ENCODE measurements around the gene ITPR2. TPM values are rescaled to one million over a fixed set of nuclear protein-coding genes. Genes with fewer than 3 reads are reported as not detected.
"Not testable (repeated sequence)": the region's sequence is repeated elsewhere in the genome, so short reads cannot be mapped to it uniquely, and the experiment has no call there.

The ITPR2 gene
- total RNA-seq, 1 donor from 2014 or later = 63.4 TPM

DNA sequence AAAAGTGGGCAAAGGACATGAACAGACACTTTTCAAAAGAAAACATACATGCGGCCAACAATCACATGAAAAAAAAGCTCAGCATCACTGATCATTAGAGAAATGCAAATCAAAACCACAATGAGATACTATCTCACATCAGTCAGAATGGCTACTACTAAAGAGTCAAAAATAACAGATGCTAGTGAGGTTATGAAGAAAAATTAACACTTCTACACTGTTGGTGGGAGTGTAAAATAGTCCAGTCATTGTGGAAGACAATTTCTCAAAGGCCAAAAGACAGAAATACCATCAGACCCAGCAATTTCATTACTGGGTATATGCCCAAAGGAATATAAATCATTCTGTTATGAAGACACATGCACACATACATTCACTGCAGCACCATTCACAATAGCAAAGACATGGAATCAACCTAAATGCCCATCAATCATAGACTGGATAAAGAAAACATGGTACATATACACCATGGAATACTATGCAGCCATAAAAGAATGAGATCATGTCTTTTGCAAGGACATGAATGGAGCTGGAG, 103.8 kb downstream of the ITPR2 start:
- not testable (repeated sequence) for DNase-seq

DNA sequence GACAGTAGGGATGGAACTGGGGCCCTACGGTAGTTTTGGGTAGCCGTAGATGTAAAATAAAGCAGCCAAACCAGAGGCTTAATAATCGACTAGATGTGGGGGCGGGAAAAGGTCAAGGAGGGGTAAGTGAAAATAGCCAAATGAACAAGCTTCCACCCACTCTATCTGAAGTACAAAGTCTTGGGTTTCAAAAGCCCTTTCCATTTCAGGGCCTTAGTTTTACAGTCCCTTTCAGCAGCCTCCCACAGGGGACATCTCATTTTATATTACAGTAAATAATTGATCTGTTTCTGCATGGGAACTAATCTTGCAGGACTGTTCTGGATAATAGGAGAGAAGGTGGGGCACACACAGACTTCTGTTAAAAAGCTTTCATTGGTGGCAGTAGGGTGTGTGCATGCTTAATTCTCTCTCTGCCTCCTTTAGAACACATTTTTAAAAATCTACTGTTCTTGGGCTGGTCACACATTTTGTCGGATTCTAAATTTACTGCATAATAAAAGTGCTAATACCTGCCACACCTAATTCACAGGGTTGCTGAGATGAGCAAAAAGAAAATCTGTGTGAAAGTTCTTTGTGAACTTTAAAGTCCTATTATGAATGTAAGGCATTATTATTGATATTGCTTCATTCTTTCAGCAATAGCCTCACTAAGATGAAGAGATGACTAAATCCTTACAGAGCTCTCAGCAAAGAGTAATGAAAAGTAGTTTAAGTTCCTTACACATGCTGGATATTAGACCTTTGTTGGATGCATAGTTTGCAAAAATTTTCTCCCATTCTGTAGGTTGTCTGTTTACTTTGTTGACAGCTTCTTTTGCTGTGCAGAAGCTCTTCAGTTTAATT, 104.6 kb downstream of the ITPR2 start:
- no peak for DNase-seq

DNA sequence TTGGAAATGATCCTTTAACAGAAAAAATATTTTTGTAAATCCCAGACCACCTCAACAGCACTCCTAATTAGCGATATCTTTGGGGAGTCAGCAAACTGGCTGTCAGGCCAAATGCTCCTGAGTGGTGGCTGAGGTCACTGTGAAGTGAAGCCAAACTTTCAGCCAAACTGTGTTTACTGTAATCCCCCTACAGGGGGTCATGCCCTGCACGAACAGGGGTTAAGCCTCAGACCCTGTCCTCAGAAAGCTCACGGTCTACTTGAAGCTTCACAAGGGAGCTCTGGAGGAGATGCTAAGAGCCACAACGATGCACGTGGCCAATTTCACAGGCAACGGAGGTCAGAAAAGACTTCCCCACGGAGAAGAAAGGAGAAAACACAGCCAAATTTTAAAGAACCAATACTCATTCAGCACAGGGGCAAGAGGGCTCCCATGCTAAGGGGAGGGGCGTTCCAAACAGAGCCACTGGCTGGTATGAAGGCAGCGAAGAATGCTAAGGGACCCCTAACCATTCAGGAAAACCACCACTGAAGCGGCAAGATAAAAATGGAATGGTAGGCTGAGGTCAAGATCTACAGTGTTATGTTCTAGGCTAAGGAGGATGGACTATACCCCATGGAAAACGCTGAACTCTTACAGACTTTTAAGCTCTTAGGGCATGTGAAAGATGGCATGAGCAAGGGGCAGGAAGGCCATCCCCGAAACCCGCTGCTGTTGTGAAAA, 105.4 kb downstream of the ITPR2 start:
- no peak for DNase-seq

DNA sequence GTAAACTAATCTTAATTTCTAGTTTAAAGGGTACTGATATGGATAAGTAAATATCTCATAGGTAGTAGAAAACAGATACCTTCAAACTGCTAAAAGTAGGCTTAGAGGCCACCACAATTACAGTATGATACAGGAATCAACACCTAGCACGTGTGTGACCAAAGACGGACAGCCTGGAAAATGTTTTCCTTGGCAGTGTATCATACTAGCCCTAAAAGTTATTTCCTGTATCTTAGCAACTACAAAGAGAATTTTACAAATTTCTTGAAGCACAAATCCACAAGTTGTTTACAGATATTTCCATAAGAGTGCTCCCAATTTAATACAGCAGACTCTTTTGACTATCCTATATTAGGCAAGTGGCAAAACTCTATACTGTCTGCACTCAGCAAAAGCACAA, 106.0 kb downstream of the ITPR2 start:
- no peak for DNase-seq

DNA sequence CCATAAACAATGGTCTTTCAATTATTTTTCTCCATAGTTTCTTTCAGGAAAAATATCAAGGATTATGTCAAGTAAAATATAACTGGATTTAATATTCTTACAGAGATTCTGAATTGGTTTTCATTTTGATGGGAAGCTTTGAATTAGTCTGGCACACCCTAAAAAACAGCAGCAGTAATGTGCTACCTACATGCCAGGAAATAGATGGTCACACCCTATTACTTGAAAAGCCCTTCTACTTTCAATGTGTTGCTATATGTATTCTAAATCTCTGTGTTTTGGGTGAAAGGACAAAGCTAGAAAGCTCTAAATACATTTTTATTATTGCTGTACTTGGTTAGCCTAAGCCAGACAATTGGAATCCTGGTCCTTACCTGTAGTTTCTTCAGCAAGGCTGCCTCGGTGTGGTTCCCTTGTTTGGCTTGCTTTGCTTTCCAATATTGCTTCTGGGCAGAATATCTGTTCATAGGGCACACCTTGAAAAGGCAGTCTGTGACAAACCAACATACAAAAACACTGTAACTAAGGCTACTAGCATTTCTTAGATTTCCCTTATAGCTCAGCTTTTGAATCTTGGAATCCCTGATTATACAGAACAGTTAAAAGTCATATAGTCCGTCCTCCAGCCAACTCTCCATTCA, 107.6 kb downstream of the ITPR2 start:
- no peak for DNase-seq

DNA sequence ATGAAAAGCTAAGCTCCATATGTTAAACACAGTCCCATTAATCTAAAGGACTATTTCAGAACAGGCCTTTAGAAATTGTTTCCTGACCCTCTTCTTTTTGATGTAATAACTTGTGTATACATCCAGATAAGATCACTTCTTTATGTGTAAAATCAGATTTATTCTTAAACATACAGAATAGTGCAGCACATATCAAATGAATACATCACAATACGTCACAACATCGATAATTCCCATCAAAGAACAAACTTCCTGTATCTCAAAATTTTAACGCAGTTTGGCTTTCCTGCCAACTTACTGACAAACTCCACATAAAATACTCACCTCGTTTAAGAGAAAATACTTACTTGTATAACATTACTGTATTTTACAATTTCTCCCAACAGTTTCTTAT, 108.7 kb downstream of the ITPR2 start:
- DNase-seq = no peak

DNA sequence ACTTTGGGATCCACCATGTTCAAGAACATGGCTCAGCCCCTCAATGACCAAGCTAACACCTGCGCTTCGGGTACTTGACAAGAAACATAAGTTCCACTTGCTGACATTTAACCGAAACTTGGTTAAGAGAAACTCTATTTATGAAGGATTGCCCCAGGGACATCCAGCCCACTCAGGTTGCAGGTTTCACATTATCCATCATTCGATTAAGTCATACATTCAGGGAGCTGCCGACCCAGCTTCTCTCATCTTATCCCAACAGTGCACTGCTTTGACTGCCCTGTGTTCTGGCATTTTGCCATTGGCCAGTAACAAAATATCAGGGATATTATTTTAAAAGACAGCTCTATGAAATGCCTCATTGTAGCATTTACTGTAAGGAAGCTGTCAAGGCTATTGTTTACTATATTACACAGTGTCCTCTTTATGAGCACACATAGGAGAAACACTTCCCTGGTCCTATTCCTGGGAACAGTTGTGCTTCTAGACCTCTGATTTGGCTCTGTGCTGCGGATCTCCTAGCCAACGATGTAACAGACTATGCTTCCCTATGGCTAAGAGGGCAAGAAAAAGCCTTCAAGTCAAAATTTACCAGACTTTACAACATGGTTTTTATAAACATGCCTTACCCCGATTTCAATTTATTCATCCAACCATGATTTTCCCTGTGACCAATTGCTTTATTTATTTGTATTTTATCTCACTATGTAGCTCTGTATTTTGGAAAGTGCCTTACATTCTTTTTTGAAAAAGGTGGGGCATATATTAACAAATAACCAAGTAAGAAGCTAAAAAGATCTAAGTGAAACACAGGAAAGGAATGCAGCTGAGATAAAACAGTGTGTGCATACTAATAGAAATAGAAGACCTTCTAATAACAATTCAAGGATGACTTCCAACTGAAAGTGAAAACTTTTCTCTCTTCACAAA, 109.3 kb downstream of the ITPR2 start:
- no peak for DNase-seq

DNA sequence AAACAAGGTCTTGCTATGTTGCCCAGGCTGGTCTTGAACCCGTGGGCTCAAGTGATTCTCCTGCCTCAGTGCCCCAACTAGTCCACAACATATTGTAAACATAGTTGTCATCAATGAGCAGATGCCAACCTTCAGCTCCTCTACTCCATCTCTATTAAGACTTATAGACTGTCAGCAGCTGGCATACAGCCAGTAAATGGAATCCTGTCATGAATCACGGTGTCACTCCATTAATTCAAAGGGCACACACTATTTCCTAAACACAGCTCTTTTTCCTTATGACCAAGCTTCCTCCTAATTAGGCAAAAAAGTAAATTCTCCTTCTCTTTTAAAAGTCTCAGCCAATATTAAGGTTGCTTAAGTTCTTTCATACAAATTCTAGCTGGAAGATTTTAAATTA, 111.2 kb downstream of the ITPR2 start:
- DNase-seq = peak; percentile 9

DNA sequence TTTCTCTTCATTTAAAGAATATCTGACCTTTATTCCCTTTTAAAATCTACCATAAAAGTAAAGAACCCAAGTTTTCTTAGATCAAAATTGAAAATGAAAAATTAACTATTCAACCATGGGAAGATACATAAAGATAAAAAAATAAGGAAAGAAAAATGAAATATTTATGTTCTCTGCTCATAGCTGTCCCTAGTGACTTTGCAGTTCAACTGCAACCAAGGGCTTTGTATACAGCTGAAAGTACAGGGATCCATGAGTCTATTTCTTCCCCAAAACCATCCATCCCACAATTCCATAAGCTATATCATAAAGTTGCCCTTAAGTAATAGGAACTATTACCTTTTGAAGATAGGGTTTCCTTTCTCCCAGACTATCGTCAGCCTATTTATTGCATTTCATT, 113.1 kb downstream of the ITPR2 start:
- DNase-seq = no peak

DNA sequence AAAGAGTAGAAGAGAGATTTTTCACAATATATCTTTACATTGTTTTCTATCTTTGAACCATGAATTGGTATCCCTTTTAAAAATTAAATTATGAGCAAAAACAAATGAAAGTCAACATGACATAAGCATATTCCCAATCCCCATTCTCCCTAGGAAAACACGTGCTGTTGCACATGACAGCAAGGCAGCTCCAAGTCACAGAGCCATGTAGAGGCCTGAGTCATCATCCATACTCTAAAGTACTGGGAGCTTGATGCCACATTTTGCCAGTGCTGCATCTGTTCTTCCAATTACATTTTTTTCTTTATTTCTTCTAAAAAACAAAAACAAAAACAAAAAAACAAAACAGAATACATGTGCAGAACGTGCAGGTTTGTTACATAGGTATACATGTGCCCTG, 115.2 kb downstream of the ITPR2 start:
- DNase-seq = no peak

DNA sequence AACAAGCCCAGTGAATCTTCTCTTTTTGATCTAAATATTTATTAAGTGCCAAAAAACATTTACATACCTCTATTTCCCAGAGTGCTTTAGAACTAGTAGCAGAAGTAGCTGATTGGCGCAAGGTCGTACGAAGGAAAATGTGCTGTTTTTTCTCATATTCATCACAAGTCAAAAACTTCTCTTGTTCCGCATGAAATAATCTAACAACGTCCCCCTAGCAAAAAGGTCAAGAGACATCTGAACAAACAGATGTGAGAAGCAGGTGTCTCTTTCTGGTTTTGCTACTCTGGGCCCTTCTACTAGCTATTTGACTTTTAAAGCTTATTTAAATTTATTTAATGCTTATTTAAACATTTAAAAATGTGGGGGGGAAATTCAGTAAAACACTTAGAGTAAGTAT, 117.8 kb downstream of the ITPR2 start:
- DNase-seq = no peak

DNA sequence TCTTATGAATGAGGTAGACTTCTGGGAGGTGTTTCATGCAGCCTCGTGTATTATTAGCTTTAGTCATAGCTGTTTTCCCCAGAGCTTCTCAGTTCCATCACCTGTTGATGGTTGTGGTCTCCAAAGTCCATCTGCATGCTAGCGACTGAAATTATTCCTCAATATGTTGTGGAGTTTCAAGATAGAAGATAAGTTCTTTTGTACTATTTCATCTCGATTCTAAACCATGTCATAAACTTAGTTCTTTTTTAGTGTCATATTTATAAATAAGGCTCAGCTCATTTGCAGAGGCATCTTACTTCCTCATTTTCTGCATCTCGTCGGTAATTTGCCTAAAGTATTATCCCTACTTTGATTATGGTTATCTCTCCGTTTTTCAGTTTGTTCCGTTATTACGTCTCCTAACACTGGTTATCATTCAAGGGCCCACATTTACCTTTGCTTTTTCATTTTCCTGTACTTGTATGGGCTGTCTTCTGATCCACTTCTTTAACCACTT, 119.1 kb downstream of the ITPR2 start:
- DNase-seq = no peak

DNA sequence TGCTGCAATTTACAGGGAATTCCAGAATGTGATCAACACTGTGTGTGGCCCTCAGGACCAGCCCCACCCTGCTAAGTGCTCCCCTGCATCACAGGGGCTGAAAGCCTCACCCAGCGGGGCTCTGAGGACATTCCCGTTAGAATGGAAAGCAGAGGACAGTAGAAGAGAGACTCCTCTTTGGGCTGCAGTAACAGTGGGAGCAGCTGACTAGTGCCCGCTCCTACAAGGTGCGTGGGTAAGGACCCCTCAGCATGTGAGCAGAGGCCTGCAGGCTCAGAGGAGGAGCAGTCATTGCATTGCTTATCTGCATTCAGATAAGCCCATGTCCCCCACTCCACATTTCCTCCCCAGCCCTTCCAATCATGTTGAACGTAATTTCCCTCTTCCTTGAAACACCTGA, 120.1 kb downstream of the ITPR2 start:
- no peak for DNase-seq

DNA sequence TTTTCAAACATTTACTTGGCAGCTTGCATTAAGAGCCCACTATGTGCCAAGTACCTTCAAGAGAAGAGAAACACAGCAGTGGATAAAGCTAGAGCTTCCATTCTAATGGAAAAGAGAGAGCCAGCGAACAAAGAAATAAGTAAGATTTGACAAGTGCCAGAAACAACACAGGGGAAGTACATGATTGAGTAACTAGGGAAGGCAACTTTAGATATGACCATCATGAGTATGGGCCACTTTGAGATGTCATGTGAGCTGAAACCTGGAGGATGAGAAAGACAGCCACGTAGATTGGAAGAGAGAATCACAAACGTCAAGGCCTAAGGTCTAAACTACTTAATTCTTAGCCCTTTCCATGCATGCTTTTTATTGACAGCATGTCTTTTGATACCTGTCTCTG, 121.4 kb downstream of the ITPR2 start:
- no peak for DNase-seq

DNA sequence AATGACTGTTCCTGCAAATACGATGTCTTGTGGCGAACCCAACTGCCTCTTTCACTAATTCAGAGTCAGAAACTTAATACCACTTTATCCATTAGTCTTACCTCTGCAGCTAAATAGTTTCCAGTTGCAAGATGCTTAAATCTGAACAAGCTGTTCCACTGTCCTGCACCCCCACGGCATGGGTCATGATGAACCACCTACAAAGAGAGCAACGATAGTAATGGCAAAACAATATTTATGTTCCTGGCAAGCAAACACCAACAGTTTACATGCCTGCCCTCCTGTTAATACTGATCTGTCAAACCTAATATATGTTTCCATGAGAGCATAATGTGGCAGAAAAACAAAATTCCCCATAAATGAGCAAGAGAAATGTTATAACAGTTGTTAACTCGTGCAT, 121.9 kb downstream of the ITPR2 start:
- peak; percentile 54 for DNase-seq

DNA sequence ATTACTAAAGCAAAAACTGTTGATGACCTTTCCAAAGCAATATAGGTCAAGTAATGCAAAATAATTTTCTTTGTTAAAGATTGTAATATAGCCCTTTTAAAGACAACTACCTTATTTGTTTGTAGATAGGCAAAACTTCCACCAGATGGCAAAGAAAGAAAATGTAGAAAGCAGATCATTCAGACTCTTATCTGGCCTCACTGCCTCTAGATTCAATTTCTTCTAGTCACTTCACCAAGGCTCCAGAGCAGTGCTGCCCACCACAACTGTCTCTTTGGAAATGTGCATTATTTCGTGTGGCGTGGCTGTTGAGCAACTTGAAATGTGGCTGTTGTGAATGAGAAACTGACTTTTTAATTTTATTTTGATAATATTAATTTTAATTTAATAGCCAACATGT, 127.1 kb downstream of the ITPR2 start:
- DNase-seq = no peak

DNA sequence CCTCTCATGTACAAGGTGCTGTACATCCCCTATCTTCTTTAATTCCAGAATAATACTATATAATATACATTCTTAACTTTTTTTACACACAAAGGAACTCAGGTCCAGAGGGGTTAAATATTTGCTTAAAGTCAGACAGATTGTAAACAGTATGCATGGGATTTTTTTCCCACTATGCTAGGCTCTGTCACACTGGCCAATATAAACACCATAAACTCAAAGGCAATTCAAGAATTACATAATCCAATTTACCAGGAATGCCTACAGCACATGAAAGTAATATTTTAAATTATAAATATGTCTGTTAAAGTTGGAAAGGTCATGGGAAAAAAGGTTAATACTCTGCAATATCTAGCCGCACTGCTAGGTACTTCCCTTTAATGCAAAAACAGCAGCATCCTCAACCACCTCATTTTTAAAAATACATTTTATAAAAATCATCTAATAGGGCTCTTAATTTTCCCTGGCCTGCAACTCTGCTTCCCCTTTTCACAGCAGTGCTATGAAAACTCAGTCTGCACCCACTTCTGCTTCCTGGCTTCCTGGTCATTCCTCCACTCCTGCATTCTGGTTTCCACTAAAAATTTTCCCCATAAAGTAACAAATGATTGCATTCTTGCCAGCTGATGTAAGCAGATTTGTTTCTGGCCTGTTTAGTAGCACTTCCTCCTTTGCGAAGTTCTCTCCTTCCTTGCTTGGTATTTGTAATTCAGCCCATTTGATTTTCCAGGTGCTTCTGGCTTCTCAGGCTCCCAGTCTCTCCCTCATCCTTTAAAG, 128.1 kb downstream of the ITPR2 start:
- DNase-seq = peak; percentile 22

DNA sequence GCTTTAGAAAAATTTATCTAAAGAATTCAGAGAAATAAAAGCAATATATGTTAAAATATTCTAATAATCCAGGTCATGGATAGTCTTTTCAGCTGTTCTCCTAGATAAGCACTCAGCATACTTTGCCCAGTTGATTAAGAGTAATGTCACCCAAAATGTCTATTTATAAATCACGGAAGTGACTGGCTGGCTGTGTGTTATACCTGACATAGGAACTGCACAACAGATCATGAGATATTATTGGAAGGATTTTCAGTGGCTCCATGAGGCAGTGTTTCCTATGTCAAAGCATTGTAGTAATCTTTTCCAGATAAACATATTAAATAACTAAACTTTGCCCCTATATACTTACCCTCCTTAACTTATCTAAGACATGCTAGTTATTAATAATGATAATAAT, 128.8 kb downstream of the ITPR2 start:
- DNase-seq = no peak

DNA sequence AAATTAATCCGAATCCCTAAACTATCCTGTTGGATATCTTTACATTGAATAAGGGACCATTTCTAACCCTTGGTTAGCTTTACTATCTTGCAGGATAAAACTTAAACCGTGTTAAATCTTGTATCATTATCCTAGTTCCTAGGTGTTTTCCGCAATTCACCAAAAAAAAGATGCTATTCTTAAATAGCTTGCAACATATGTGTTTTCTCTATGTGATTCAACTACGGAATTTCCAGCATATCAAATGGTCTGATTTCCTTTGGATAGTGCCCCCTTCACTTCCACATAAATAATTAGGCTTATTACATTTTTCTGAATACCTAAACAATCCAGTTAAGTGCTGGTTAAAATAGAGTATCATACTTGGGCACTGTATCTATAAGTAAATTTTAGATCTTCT, 130.3 kb downstream of the ITPR2 start:
- DNase-seq = no peak

DNA sequence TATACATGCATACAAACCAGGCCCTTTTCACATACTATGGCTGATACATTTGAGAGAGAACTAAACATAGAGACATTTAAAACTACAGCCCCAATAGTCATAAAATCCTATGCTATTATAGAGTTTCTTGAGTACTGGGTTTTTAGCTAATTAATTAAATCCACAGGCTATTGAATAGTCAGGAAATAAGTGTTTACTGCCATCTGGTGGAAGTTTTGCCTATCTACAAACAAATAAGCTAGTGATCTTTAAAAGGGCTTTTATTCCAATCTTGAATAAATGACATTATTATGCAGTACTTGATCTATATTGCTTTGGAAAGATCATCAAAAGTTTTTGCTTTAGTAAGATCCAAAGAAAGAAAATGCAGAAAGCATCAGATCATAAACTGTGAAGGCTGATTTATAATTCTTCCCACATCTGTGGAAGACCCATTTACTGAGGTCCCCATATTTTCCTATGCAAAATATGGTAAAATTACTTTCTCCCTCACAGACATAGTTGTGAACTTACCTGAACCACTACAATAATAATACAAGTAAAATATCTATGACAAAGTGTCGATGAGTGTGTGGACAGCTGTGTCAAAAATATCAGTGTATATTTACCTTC, 131.3 kb downstream of the ITPR2 start:
- peak; percentile 40 for DNase-seq

DNA sequence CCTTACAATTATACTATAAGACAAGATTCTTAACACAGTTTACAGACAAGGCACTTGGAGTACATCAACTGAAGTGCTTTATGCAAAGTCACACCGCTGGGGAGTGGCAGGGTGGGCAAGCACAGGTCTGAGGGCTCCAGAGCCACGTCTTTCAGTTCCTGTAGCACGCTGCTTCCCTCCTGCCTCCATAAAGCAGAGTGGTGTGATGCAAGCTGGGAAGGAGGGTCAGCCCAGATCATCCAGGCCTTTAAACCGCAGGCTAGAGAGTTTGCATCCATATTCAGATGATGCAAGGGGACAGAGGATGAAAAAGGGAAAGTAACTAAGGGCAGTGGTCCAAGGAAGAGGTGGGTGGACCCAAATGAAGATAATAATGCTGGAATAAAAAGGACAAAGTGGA, 132.6 kb downstream of the ITPR2 start:
- DNase-seq = no peak
